Mucosa of gallbladder (tissue), 1 donor: ENCODE results near the gene ALK. TPM values are rescaled to one million over a fixed set of nuclear protein-coding genes. Genes with fewer than 3 reads are reported as not detected.

ENCODE experiments used
- DNase-seq: peaks from one replicate; pipeline ENCODE4 v3.0.0-alpha.2; 2020; ENCODE audit warnings: low spot score
- total RNA-seq: library from RNA; stranded (reverse); gene quantifications from one replicate; pipeline ENCODE4 v1.2.1, GENCODE V29; 2021
- donor health status: DM: no; HTN: no; CAD: no.

ALK gene
- total RNA-seq, 1 donor from 2014 or later = 0.20 TPM

DNA sequence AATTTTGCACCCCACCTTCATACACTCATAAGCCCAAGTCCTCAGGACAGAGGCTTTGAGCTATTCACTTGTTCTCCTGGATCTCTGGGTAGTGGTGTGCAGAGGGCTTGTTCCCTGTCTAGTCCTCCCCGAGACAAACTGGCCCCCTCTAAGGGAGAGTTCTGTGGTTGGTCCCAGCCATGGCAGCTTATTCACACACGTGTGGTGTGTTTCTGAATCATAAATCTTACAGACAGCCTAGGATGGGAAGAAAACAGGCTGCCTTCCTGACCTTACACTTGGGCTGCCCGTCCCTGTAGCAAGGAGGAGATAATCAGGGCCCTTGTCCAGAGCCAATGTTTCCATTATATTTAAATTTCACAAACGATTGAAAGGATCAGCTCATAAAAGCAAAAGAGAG is 551.2 kb downstream of the ALK start:
- DNase-seq = no peak

- DNase-seq = no peak
Measured at GRCh38 chr2:29368659-29369040, 552.7 kb downstream of the ALK start.

GRCh38 chr2:29367986-29368658 is 553.3 kb downstream of the ALK start:
- no peak for DNase-seq

DNA sequence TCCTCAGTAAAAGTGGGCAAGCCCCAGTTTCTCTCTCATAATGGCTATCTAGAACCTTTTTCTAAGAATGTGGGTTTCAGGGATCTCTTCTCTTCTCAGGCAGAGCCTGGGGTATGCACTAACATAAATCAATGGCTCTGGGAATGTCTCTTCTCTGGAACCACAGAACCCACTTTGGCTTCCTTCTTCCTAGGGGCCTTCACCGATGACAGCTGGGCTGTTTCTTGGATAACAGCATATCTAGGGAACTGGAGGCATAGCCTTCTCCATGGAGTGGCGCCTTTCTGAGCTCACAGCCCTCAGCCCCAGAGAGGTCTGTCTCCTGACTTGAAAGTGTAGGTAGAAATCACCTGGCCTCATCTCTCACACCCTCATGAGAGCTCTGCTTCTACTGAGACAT is 558.3 kb downstream of the ALK start:
- DNase-seq = no peak

GRCh38 chr2:29361231-29361630 is 560.2 kb downstream of the ALK start:
- DNase-seq = no peak

- no peak for DNase-seq
Measured at GRCh38 chr2:29360016-29360784, 561.2 kb downstream of the ALK start.

GRCh38 chr2:29353403-29353991 is 567.9 kb downstream of the ALK start:
- DNase-seq = no peak

- no peak for DNase-seq
Measured at GRCh38 chr2:29351916-29352591, 569.3 kb downstream of the ALK start.

GRCh38 chr2:29351248-29351647 is 570.1 kb downstream of the ALK start:
- DNase-seq = no peak

GRCh38 chr2:29349316-29350030 is 571.9 kb downstream of the ALK start:
- no peak for DNase-seq

DNA sequence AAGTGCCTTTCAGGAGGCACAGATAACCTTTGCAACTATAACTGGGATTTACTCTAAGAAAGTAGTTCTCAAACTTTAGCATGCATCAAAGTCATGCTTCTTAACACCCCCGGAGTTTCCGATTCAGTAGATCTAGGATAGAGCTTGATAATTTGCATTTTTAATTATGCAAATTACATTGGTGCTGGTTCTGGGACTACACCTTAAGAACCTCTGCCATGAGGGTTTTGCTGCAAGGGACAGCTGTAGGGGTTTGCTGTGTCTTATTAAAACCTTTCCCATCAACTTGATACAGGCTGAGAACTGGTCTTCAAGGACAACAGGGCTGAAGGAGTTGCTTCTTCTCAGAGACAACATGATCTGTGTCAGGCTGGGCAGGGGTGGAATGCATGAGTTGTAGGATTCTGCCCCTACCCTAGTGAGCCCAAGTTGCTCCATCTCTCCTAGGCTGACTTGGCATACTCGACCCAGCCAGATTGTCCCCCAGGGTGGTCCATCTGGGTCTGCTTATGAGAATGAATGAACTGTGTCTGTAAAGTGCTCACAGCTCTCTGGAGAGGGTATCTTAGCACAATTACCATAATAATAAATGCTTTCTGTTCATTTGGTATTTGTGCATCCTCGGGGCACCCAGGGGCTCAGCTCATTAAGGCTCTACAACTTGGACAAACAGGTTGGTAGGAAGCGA is 573.5 kb downstream of the ALK start:
- DNase-seq = no peak

- no peak for DNase-seq
Measured at GRCh38 chr2:29345236-29345635, 576.1 kb downstream of the ALK start.

GRCh38 chr2:29343830-29344229 is 577.6 kb downstream of the ALK start:
- no peak for DNase-seq

DNA sequence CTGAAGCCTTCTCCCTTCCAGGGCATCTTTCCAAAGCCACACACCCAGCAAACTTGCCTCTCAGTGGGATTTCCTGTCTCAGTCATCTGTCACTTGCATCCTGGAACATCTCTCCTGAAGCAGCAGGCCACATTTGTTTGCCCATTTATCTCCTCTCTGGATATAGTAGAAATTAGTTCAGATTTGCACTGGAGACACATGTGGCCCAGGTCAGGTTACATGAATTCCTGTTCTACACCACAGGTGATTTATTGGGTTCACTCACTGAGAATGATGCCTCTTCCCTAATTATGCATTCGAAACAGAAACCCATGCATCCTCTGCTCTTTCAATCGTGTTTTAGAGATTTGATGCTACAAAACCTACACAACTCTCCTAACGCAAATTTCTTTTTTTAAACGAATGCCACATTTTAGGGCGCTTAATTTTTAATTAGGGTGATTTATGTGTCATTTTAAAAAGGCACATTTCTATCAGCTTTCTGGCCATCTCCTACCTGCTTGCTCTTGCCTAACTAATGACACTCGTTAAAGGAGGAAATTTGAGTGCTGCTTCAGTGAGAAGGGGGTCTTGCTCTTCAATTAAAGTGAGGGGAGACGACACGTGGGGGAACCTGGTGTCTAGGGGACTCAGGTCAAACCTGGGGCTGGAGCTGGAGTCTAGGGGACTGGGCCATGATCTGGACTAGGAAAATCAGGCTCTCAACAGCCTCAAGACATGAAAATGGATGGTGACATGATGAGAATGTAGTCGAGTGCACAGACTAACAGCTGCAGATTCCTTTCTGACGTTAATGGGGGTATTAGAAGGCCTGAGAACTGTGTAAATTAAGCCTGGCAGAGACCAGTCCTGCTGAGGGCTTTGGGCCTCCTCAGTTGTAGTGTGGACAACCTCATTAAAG is 584.8 kb downstream of the ALK start:
- no peak for DNase-seq

DNA sequence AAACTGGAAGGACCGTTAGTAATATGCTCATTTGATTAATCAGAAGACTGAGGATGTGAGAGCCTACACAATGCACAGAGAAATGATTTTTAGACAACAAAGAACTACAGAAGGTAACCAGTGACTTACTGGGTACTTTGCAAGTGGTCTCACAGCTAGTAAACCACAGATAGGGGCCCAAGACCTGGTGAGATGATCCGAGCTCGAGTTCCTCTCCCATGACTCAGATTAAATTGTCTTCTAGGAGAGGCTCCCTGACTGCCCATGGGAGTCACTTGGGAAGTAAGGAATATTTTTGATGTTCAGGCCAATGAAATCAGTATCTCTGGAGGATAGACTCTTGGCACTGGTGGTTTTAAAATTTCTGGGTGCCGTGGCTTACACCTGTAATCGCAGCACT is 586.0 kb downstream of the ALK start:
- no peak for DNase-seq

DNA sequence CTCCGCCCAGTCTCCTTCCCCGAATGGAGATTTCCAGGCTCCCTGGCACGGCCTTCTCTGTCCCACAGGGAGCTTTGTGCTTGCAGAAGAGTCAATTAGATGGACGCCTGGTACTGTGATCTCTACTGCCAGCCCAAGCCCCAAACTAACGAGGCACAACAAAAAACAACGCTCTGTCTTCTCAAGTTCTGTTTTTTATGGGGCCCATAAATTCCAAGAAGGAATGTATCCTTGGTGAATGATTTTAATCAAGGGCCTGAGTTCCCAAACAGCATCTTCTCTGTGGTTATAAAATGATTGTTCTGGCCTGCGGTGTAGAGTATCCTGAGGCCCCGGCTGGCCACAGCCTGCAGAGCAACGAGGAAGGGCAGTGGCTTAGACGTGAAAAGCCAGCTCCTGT is 586.7 kb downstream of the ALK start:
- no peak for DNase-seq

GRCh38 chr2:29332540-29332939 is 588.8 kb downstream of the ALK start:
- DNase-seq = no peak

- no peak for DNase-seq
Measured at GRCh38 chr2:29329899-29330298, 591.5 kb downstream of the ALK start.

GRCh38 chr2:29326926-29327325 is 594.5 kb downstream of the ALK start:
- DNase-seq = no peak

DNA sequence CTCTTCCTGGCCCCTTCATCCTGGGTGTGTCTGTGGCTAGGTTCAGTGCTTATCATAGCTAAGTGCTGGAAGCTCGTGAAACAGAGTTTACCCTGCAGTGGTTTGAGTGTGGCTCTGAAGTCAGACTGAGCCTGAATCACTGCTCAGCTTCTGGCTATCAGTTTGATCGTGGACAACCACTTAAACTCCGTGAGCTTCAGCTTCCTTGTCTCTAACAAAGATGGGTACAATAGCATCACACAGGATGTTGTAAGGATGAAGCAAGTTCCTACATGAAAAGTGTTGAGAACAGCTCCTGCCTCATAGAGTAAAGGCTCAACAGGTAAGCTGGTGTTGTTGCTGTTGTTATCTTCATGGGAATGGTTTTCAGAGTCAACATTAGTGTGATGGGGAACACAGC is 595.8 kb downstream of the ALK start:
- no peak for DNase-seq
